Measurements from ENCODE around the gene TMCC3. TPM values are rescaled to one million over a fixed set of nuclear protein-coding genes. Genes with fewer than 3 reads are reported as not detected.
A peak's percentile ranks its signal among the peaks of the same experiment; 100 is the strongest.

TMCC3 gene
- polyA plus RNA-seq, 1 donor: 23.2 TPM

- DNase-seq: no peak
These were observed 23.1 kb upstream of the TMCC3 start for GRCh38 chr12:94673496-94673895.

GRCh38 chr12:94671917-94672316 lies 21.6 kb upstream of the TMCC3 start:
- no peak for DNase-seq

- no peak for DNase-seq
These were observed 20.5 kb upstream of the TMCC3 start for GRCh38 chr12:94670898-94671297.

- no peak for DNase-seq
These were observed 19.7 kb upstream of the TMCC3 start for GRCh38 chr12:94670075-94670474.

- no peak for DNase-seq
These were observed 16.7 kb upstream of the TMCC3 start for GRCh38 chr12:94667031-94667540.

GRCh38 chr12:94666158-94666557 lies 15.8 kb upstream of the TMCC3 start:
- DNase-seq: no peak

- DNase-seq: no peak
These were observed 13.3 kb upstream of the TMCC3 start for GRCh38 chr12:94663702-94664101.

- DNase-seq: no peak
These were observed 12.7 kb upstream of the TMCC3 start for GRCh38 chr12:94663071-94663470.

- no peak for DNase-seq
These were observed 10.1 kb upstream of the TMCC3 start for GRCh38 chr12:94660436-94660835.

- DNase-seq: no peak
These were observed 9.1 kb upstream of the TMCC3 start for GRCh38 chr12:94659346-94659930.

- no peak for DNase-seq
These were observed 8.6 kb upstream of the TMCC3 start for GRCh38 chr12:94658931-94659330.

- DNase-seq: no peak
These were observed 6.2 kb upstream of the TMCC3 start for GRCh38 chr12:94656556-94656955.

- peak; percentile 34 for DNase-seq
These were observed 811 bp downstream of the TMCC3 start for GRCh38 chr12:94649349-94650142.

- DNase-seq: no peak
These were observed 1.8 kb downstream of the TMCC3 start for GRCh38 chr12:94648578-94648977.

- DNase-seq: no peak
These were observed 6.0 kb downstream of the TMCC3 start for GRCh38 chr12:94644141-94644979.

- DNase-seq: no peak
These were observed 6.8 kb downstream of the TMCC3 start for GRCh38 chr12:94643606-94644005.

GRCh38 chr12:94641283-94641682 lies 9.1 kb downstream of the TMCC3 start:
- DNase-seq: no peak

GRCh38 chr12:94640134-94640928 lies 10.0 kb downstream of the TMCC3 start:
- DNase-seq: no peak

GRCh38 chr12:94638521-94638920 lies 11.8 kb downstream of the TMCC3 start:
- no peak for DNase-seq

GRCh38 chr12:94637390-94638113 lies 12.8 kb downstream of the TMCC3 start:
- DNase-seq: no peak

- no peak for DNase-seq
These were observed 13.8 kb downstream of the TMCC3 start for GRCh38 chr12:94636462-94637085.
